ENCODE results near the gene IL6ST. TPM values are rescaled to one million over a fixed set of nuclear protein-coding genes. Genes with fewer than 3 reads are reported as not detected.

Gene IL6ST
- total RNA-seq, 1 donor from 2014 or later = 37.7 TPM

GRCh38 chr5:55932700-55933099 lies 62.1 kb downstream of the IL6ST start:
- Mint-ChIP-seq H3K4me1 (ENCODE audit: low read depth, unreplicated experiment) (no peaks in the 10 kb centered on the region), H3K27ac (ENCODE audit: unreplicated experiment) (no peak overlapping the region)
- TF ChIP-seq, protein P1, sequence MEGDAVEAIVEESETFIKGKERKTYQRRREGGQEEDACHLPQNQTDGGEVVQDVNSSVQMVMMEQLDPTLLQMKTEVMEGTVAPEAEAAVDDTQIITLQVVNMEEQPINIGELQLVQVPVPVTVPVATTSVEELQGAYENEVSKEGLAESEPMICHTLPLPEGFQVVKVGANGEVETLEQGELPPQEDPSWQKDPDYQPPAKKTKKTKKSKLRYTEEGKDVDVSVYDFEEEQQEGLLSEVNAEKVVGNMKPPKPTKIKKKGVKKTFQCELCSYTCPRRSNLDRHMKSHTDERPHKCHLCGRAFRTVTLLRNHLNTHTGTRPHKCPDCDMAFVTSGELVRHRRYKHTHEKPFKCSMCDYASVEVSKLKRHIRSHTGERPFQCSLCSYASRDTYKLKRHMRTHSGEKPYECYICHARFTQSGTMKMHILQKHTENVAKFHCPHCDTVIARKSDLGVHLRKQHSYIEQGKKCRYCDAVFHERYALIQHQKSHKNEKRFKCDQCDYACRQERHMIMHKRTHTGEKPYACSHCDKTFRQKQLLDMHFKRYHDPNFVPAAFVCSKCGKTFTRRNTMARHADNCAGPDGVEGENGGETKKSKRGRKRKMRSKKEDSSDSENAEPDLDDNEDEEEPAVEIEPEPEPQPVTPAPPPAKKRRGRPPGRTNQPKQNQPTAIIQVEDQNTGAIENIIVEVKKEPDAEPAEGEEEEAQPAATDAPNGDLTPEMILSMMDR (IDR thresholded peaks at IDR 0.05; ENCODE audit: partially characterized antibody, unreplicated experiment) = no peak

DNA sequence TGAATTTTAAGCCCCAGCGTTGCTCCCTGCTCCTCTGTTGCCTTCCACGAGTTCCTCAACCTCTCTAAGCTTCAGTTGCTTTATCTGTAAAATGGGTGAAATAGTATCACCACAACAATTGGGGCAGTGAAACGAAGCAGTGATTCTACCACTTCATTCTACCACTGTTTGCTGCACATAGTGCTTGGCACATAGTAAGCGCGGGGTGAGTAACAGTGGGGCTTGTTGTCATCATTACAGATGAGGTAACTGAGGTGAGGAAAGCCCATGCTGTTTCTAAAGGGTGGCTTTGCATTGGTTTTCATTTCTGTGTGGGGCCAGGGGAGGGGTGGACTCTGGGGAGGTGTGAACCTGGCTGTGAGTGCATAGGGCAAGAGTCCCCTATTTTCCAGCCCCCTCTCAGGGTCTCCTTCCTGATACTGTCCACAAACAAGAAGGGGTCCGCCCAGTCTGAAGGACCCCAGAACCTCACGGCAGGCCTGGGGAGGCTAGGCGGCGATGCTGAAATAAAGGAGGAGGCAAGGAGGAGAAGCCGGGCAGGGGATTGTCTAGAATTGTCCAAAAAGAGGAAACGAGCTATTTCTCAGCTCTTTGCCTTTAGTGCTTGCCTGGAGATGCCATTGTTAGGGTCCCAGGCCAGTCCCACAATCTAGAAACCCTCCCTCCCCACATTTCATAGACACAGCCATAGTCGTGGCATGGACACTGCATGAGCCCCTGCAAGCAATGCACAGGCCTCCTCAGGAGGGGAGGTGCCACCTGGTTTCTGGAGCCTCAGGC lies 65.6 kb downstream of the IL6ST start:
- Mint-ChIP-seq H3K36me3 (ENCODE audit: unreplicated experiment) (no peaks in the 10 kb centered on the region), H3K9me3 (ENCODE audit: unreplicated experiment) (no peaks in the 10 kb centered on the region), H3K4me3 (ENCODE audit: unreplicated experiment) (no peak overlapping the region), H3K27ac (ENCODE audit: unreplicated experiment) (no peak overlapping the region), H3K27me3 (ENCODE audit: unreplicated experiment) (no peaks in the 10 kb centered on the region), H3K4me1 (ENCODE audit: low read depth, unreplicated experiment) (no peaks in the 10 kb centered on the region)
- TF ChIP-seq, protein P1 (IDR thresholded peaks at IDR 0.05; ENCODE audit: partially characterized antibody, unreplicated experiment) = no peak
- DNase-seq = no peak

More at GRCh38 chr5:55932700-55933099, 62.1 kb downstream of the IL6ST start:
- H3K27me3 Mint-ChIP-seq (ENCODE audit: unreplicated experiment) = no peaks in the 10 kb centered on the region
- no peaks in the 10 kb centered on the region for H3K9me3 Mint-ChIP-seq (ENCODE audit: unreplicated experiment)
- H3K4me3 Mint-ChIP-seq (ENCODE audit: unreplicated experiment) = no peak overlapping the region
- no peak for DNase-seq
- H3K36me3 Mint-ChIP-seq (ENCODE audit: unreplicated experiment) = no peaks in the 10 kb centered on the region

- no peak for DNase-seq
- H3K27ac Mint-ChIP-seq (ENCODE audit: unreplicated experiment) = no peak overlapping the region
- H3K9me3 Mint-ChIP-seq (ENCODE audit: unreplicated experiment) = no peaks in the 10 kb centered on the region
- no peaks in the 10 kb centered on the region for H3K4me1 Mint-ChIP-seq (ENCODE audit: low read depth, unreplicated experiment)
- no peak overlapping the region for H3K4me3 Mint-ChIP-seq (ENCODE audit: unreplicated experiment)
- H3K27me3 Mint-ChIP-seq (ENCODE audit: unreplicated experiment) = peaks cover 2% of the 10 kb centered on the region
- TF ChIP-seq, protein P1 (IDR thresholded peaks at IDR 0.05; ENCODE audit: partially characterized antibody, unreplicated experiment) = no peak
- H3K36me3 Mint-ChIP-seq (ENCODE audit: unreplicated experiment) = no peaks in the 10 kb centered on the region
Observed at GRCh38 chr5:55927861-55928655, 66.7 kb downstream of the IL6ST start.

- H3K36me3 Mint-ChIP-seq (ENCODE audit: unreplicated experiment) = no peaks in the 10 kb centered on the region
- no peak overlapping the region for H3K4me3 Mint-ChIP-seq (ENCODE audit: unreplicated experiment)
- no peak for DNase-seq
- TF ChIP-seq, protein P1 (IDR thresholded peaks at IDR 0.05; ENCODE audit: partially characterized antibody, unreplicated experiment) = no peak
- no peaks in the 10 kb centered on the region for H3K4me1 Mint-ChIP-seq (ENCODE audit: low read depth, unreplicated experiment)
- H3K27ac Mint-ChIP-seq (ENCODE audit: unreplicated experiment) = no peak overlapping the region
- no peaks in the 10 kb centered on the region for H3K9me3 Mint-ChIP-seq (ENCODE audit: unreplicated experiment)
- peaks cover 2% of the 10 kb centered on the region for H3K27me3 Mint-ChIP-seq (ENCODE audit: unreplicated experiment)
Observed at GRCh38 chr5:55926476-55926875, 68.3 kb downstream of the IL6ST start.

DNA sequence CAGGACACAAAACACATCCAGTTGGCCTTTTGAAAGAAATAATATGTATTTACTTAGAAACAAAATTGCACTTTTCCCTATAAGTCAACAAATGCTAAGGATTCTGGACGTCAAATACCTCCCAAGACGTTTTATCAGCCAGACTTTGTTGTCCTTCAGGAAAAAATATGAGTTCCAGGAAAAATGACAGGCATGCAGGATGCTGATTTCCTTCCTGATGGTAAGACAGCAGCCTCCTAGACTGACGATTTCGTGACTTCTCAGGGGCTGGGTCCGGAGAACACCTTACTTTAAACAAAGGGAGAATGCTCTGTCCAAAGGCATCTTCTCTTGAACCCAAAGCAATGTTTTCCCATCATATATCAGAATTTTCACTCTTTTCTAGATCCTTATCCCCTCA lies 69.1 kb downstream of the IL6ST start:
- peaks cover 2% of the 10 kb centered on the region for H3K27me3 Mint-ChIP-seq (ENCODE audit: unreplicated experiment)
- no peaks in the 10 kb centered on the region for H3K36me3 Mint-ChIP-seq (ENCODE audit: unreplicated experiment)
- H3K9me3 Mint-ChIP-seq (ENCODE audit: unreplicated experiment) = no peaks in the 10 kb centered on the region
- TF ChIP-seq, protein P1 (IDR thresholded peaks at IDR 0.05; ENCODE audit: partially characterized antibody, unreplicated experiment) = no peak
- H3K4me1 Mint-ChIP-seq (ENCODE audit: low read depth, unreplicated experiment) = no peaks in the 10 kb centered on the region
- no peak overlapping the region for H3K4me3 Mint-ChIP-seq (ENCODE audit: unreplicated experiment)
- no peak overlapping the region for H3K27ac Mint-ChIP-seq (ENCODE audit: unreplicated experiment)
- no peak for DNase-seq
